Thyroid gland (tissue), 4 donors: ENCODE data around the gene CAMK1D. TPM values are rescaled to one million over a fixed set of nuclear protein-coding genes. Genes with fewer than 3 reads are reported as not detected.
"Not testable (repeated sequence)": the region's sequence is repeated elsewhere in the genome, so short reads cannot be mapped to it uniquely, and the experiment has no call there.

ENCODE experiments used
- DNase-seq, 2 donors: peaks; one replicate each; pipeline ENCODE4 v3.0.0-alpha.2; 2019
- H3K27ac ChIP-seq, 3 donors: fragments of 200-600 bp; sonication (generic); 1 replicate in 2 of 3; 2 replicates in 1 of 3; pipeline ENCODE4 v1.5.1; 2016 to 2019; ENCODE audit warnings: mild to moderate bottlenecking in 1 of 3, moderate library complexity in 1 of 3
- H3K27me3 ChIP-seq: fragments of 200-600 bp; sonication (generic); one replicate; pipeline ENCODE4 v1.5.1; 2019
- H3K36me3 ChIP-seq, 2 donors: fragments of 200-600 bp; sonication (generic); one replicate each; pipeline ENCODE4 v1.5.1; 2016 to 2019
- H3K4me1 ChIP-seq, 2 donors: fragments of 200-600 bp; sonication (generic); one replicate each; pipeline ENCODE4 v1.5.1; 2017 to 2019
- H3K4me3 ChIP-seq, 3 donors: fragments of 200-600 bp; sonication (generic); replicated peaks in 1 of 3; 1 replicate in 2 of 3; 2 replicates in 1 of 3; pipeline ENCODE4 v1.5.1; 2016; ENCODE audit warnings: mild to moderate bottlenecking in 1 of 3
- H3K9me3 ChIP-seq: fragments of 200-600 bp; sonication (generic); one replicate; pipeline ENCODE4 v1.5.1; 2017
- CTCF ChIP-seq, 6 experiments: fragments of 200-600 bp in 3 of 6; fragments of 450-650 bp in 3 of 6; sonication (generic) in 3 of 6; IDR thresholded peaks; one replicate each; pipeline ENCODE4 v1.5.1; 2016 to 2019; ENCODE audit warnings: antibody characterized with exemption in 6 of 6, mild to moderate bottlenecking in 2 of 6, inconsistent platforms in 1 of 6, moderate library complexity in 1 of 6
- POLR2A ChIP-seq, 2 donors: fragments of 450-650 bp; IDR thresholded peaks; one replicate each; pipeline ENCODE4 v1.6.1; 2017; ENCODE audit warnings: antibody characterized with exemption in 2 of 2, mild to moderate bottlenecking in 2 of 2, moderate library complexity in 1 of 2
- WGBS, 2 donors: methylation state at CpG; one replicate each; pipeline ENCODE4 v1.1.5; 2017; 5-methylcytosine and 5-hydroxymethylcytosine counted together
- intact Hi-C: fragments of 100-400 bp; cut with DNase I; formaldehyde crosslinking; loops from one replicate; pipeline ENCODE4 v1.15.1; 2023
- total RNA-seq, 4 donors: library from RNA; depleted of rRNA; stranded (reverse); fragments of >200 nt; gene quantifications; one replicate each; pipeline ENCODE4 v1.2.3, GENCODE V29; 2016

CAMK1D gene
- total RNA-seq, 4 donors from 2014 or later: 12.2 to 29.6 (median 17.4) TPM

GRCh38 chr10:12810046-12810445 lies 460.7 kb downstream of the CAMK1D start:
- H3K9me3 ChIP-seq, H3K36me3 ChIP-seq, H3K27ac ChIP-seq, H3K4me3 ChIP-seq, H3K4me1 ChIP-seq, DNase-seq, intact Hi-C loops, H3K27me3 ChIP-seq: not testable (repeated sequence)
- TF ChIP-seq CTCF (IDR thresholded peaks at IDR 0.05): peak in 1 of 6 experiments; percentile 12
- 90 to 96% methylated on average over 6 of the region's 6 CpGs for WGBS, 2 donors

- intact Hi-C loops: no loop called here
- no peaks in the 10 kb centered on the region for H3K9me3 ChIP-seq
- H3K4me3 ChIP-seq: no peak overlapping the region
- H3K27ac ChIP-seq: no peak overlapping the region
- no peaks in the 10 kb centered on the region for H3K4me1 ChIP-seq
- H3K27me3 ChIP-seq: no peaks in the 10 kb centered on the region
- DNase-seq: no peak
- WGBS, 2 donors: 87 to 90% methylated on average over 14 of the region's 14 CpGs
- no peaks in the 10 kb centered on the region for H3K36me3 ChIP-seq
- no peak for TF ChIP-seq CTCF (IDR thresholded peaks at IDR 0.05)
- no peak for TF ChIP-seq POLR2A (IDR thresholded peaks at IDR 0.05)
Measured at GRCh38 chr10:12811826-12812225, 462.5 kb downstream of the CAMK1D start.

- H3K4me3 ChIP-seq: no peak overlapping the region
- DNase-seq: no peak
- WGBS, 2 donors: 82 to 91% methylated on average over 10 of the region's 10 CpGs
- H3K36me3 ChIP-seq: no peaks in the 10 kb centered on the region
- no peak for TF ChIP-seq CTCF (IDR thresholded peaks at IDR 0.05)
- TF ChIP-seq POLR2A (IDR thresholded peaks at IDR 0.05): no peak
- no peaks in the 10 kb centered on the region for H3K27me3 ChIP-seq
- H3K9me3 ChIP-seq: no peaks in the 10 kb centered on the region
- H3K4me1 ChIP-seq: no peaks in the 10 kb centered on the region
- no peak overlapping the region for H3K27ac ChIP-seq
- intact Hi-C loops: no loop called here
Measured at GRCh38 chr10:12812571-12812970, 463.2 kb downstream of the CAMK1D start.

- intact Hi-C loops: no loop called here
- 96 to 99% methylated on average over 8 to 9 of the region's 9 CpGs for WGBS, 2 donors
Measured at GRCh38 chr10:12814166-12814565, 464.8 kb downstream of the CAMK1D start.

GRCh38 chr10:12819071-12819470 lies 469.7 kb downstream of the CAMK1D start:
- H3K4me1 ChIP-seq: no peaks in the 10 kb centered on the region
- intact Hi-C loops: no loop called here
- H3K27ac ChIP-seq: no peak overlapping the region
- no peak for DNase-seq
- H3K36me3 ChIP-seq: peaks cover 0 to 4% of the 10 kb centered on the region in 2 donors
- H3K27me3 ChIP-seq: no peaks in the 10 kb centered on the region
- no peaks in the 10 kb centered on the region for H3K9me3 ChIP-seq
- WGBS, 2 donors: 75 to 82% methylated on average over 7 of the region's 7 CpGs
- TF ChIP-seq CTCF (IDR thresholded peaks at IDR 0.05) (no peak), POLR2A (IDR thresholded peaks at IDR 0.05) (no peak)
- no peak overlapping the region for H3K4me3 ChIP-seq

More at GRCh38 chr10:12814166-12814565, 464.8 kb downstream of the CAMK1D start:
- no peaks in the 10 kb centered on the region for H3K36me3 ChIP-seq
- H3K4me1 ChIP-seq: no peaks in the 10 kb centered on the region
- TF ChIP-seq CTCF (IDR thresholded peaks at IDR 0.05): no peak
- TF ChIP-seq POLR2A (IDR thresholded peaks at IDR 0.05): no peak
- H3K9me3 ChIP-seq: no peaks in the 10 kb centered on the region
- DNase-seq: no peak
- no peak overlapping the region for H3K4me3 ChIP-seq
- no peaks in the 10 kb centered on the region for H3K27me3 ChIP-seq
- H3K27ac ChIP-seq: no peak overlapping the region
